ENCODE measurements around the gene PCSK4. TPM values are rescaled to one million over a fixed set of nuclear protein-coding genes. Genes with fewer than 3 reads are reported as not detected.
A peak's percentile ranks its signal among the peaks of the same experiment; 100 is the strongest.

PCSK4 gene
- total and polyA plus RNA-seq, 2 of the 13 experiments (the other 11 are each of a cell fraction or from before 2014, with no cell fraction given), result 2.0 to 2.7 TPM

- no peak for TF ChIP-seq GLMP (CRISPR knock-in tag; IDR thresholded peaks at IDR 0.05; ENCODE audit: borderline replicate concordance)
- no peak for TF ChIP-seq ZNF17 (CRISPR knock-in tag; IDR thresholded peaks at IDR 0.05)
- no peak for TF ChIP-seq ZNF3 (CRISPR knock-in tag; IDR thresholded peaks at IDR 0.05)
- TF ChIP-seq TMF1 (CRISPR knock-in tag; IDR thresholded peaks at IDR 0.05; ENCODE audit: low read depth), result no peak
- no peak for TF ChIP-seq GPN1 (CRISPR knock-in tag; IDR thresholded peaks at IDR 0.05; ENCODE audit: borderline replicate concordance)
- no peak; the same call in 1 of the 2 replicates for TF ChIP-seq CBFB (CRISPR knock-in tag; IDR thresholded peaks at IDR 0.05)
- peak; percentile 36; the same call in 1 of the 2 replicates for TF ChIP-seq FOSL2 (CRISPR knock-in tag; IDR thresholded peaks at IDR 0.05)
- TF ChIP-seq TCF12 (IDR thresholded peaks at IDR 0.05), result no peak
- no peak for TF ChIP-seq TCF12 (CRISPR knock-in tag; IDR thresholded peaks at IDR 0.05)
- 0 out of 2 replicates have a peak, but pooled peaks have one; percentile 31 for TF ChIP-seq TFE3 (CRISPR knock-in tag; IDR thresholded peaks at IDR 0.05)
- no peak for TF ChIP-seq FOXP4 (CRISPR knock-in tag; IDR thresholded peaks at IDR 0.05)
- TF ChIP-seq PBX3 (CRISPR knock-in tag; IDR thresholded peaks at IDR 0.05; ENCODE audit: borderline replicate concordance), result no peak
- TF ChIP-seq AKNA (CRISPR knock-in tag; IDR thresholded peaks at IDR 0.05; ENCODE audit: borderline replicate concordance), result no peak
- no peak for TF ChIP-seq KMT2A (CRISPR knock-in tag; IDR thresholded peaks at IDR 0.05)
- TF ChIP-seq ZBTB26 (CRISPR knock-in tag; IDR thresholded peaks at IDR 0.05; ENCODE audit: borderline replicate concordance), result no peak
- peak; percentile 41; the same call in 1 of the 2 replicates for TF ChIP-seq NR2C2 (CRISPR knock-in tag; IDR thresholded peaks at IDR 0.05; ENCODE audit: borderline replicate concordance)
These were observed at the start of gene PCSK4 (continued) for GRCh38 chr19:1490311-1491113.

Measured in HepG2 (cell line).